ENCODE results near the gene TRAK1.
A peak's percentile ranks its signal among the peaks of the same experiment; 100 is the strongest.

TRAK1 gene

GRCh38 chr3:42216302-42216701 lies 125.1 kb downstream of the TRAK1 start:
- DNase-seq: no peak

GRCh38 chr3:42216931-42217333 lies 125.8 kb downstream of the TRAK1 start:
- DNase-seq: no peak

- DNase-seq: no peak
Measured at GRCh38 chr3:42220436-42221121, 129.4 kb downstream of the TRAK1 start.

GRCh38 chr3:42222942-42223693 lies 132.0 kb downstream of the TRAK1 start:
- DNase-seq: no peak

- DNase-seq: no peak
Measured at GRCh38 chr3:42224178-42224577, 133.0 kb downstream of the TRAK1 start.

- no peak for DNase-seq
Measured at GRCh38 chr3:42224658-42225421, 133.7 kb downstream of the TRAK1 start.

- DNase-seq: no peak
Measured at GRCh38 chr3:42225486-42226363, 134.6 kb downstream of the TRAK1 start.

GRCh38 chr3:42226470-42227425 lies 135.6 kb downstream of the TRAK1 start:
- DNase-seq: no peak

GRCh38 chr3:42228796-42229195 lies 137.6 kb downstream of the TRAK1 start:
- DNase-seq: peak in 1 of 2 experiments; percentile 48

- no peak for DNase-seq
Measured at GRCh38 chr3:42229266-42229941, 138.2 kb downstream of the TRAK1 start.

GRCh38 chr3:42229942-42230688 lies 139.0 kb downstream of the TRAK1 start:
- peak; percentile 28 to 68 for DNase-seq

GRCh38 chr3:42230860-42231259 lies 139.7 kb downstream of the TRAK1 start:
- no peak for DNase-seq

- no peak for DNase-seq
Measured at GRCh38 chr3:42235532-42235931, 144.4 kb downstream of the TRAK1 start.

- no peak for DNase-seq
Measured at GRCh38 chr3:42236611-42237010, 145.5 kb downstream of the TRAK1 start.

GRCh38 chr3:42246091-42246490 lies 154.9 kb downstream of the TRAK1 start:
- DNase-seq: no peak

- peak; percentile 18 to 65 for DNase-seq
Measured at GRCh38 chr3:42247576-42248027, 156.4 kb downstream of the TRAK1 start.

- DNase-seq: no peak
Measured at GRCh38 chr3:42250761-42251160, 159.6 kb downstream of the TRAK1 start.

GRCh38 chr3:42254566-42254965 lies 163.4 kb downstream of the TRAK1 start:
- DNase-seq: no peak

GRCh38 chr3:42256135-42256819 lies 165.1 kb downstream of the TRAK1 start:
- DNase-seq: no peak
